ENCODE measurements around the gene SPIRE1.
"Not testable (repeated sequence)": the region's sequence is repeated elsewhere in the genome, so short reads cannot be mapped to it uniquely, and the experiment has no call there.

Gene SPIRE1

GRCh38 chr18:12485479-12486105, 172.3 kb downstream of the SPIRE1 start:
- no peak for DNase-seq (ENCODE audit: low read depth in 2 of 2)

- DNase-seq (ENCODE audit: low read depth in 2 of 2): not testable (repeated sequence)
Measured at GRCh38 chr18:12481915-12482314, 176.0 kb downstream of the SPIRE1 start.

GRCh38 chr18:12479982-12480381, 177.9 kb downstream of the SPIRE1 start:
- DNase-seq (ENCODE audit: low read depth in 2 of 2): no peak

DNA sequence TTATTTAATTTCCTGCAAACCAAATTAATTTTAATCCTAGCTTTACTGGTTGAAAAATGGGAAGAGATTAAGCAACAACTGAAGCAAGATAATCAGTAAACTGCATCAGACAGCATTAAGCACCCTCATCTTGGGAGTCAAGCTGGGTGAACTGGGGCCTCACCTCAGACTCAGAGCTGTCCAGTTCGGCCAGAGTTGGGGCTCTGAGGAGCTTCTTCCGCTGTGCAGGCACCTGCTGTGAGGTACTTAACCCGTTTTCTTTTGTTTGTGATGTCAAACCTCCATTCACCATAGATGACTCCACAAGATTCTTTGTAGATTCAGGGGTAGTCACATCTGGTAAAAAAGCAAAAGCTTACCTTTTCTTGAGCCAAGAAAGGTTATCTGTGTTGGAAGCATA, 178.4 kb downstream of the SPIRE1 start:
- DNase-seq (ENCODE audit: low read depth in 2 of 2): no peak

DNA sequence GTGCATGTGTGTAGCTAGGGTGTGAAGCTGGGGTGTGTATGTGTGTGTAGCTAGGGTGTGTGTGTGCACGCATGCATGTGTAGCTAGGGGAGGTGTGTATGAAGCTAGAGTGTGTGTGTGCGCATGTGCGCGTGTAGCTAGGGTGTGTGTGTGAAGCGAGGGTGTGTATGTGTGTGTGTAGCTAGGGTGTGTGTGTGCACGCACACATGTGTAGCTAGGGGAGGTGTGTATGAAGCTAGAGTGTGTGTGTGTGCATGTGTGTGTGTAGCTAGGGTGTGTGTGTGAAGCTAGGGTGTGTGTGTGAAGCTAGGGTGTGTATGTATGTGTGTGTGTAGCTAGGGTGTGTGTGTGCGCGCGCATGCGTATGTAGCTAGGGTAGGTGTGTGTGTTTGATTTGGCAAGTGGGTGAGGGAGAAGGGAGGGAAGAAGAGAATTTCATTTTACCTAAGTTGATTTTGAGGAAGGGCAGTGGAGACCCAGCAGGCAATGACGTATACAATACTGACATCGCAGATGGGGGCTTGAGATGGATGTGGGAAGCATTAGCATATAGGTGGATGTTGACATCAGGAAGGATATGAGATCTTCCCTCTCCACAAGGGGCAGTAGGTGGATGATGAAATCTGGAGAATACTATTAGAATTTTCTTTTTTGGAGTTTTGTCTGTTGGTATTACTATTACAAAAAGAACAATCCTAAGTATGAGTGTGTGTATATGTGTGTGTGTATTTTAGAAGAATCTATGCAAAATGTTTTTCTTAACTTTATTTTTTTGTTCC, 179.4 kb downstream of the SPIRE1 start:
- no peak for DNase-seq (ENCODE audit: low read depth in 2 of 2)

DNA sequence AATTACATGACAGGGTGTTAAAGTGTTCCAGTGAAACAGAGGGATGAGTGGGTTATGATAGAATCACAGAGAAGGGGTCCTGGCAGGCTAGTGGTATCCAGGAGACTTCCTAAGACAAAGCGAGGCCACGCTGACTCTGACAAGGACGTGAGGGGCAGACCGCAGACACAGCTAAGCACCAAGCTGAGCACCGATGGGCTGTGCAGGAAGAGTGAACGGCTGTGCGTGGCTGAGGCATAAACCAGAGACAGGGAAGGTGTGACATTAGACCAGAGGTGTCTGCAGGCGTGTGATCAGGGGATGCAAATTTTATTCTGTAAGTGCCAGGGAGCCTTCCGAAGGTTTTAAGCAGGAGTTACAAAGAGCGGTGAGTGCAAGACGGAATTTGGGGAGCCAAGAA, 180.3 kb downstream of the SPIRE1 start:
- DNase-seq (ENCODE audit: low read depth in 2 of 2): no peak

DNA sequence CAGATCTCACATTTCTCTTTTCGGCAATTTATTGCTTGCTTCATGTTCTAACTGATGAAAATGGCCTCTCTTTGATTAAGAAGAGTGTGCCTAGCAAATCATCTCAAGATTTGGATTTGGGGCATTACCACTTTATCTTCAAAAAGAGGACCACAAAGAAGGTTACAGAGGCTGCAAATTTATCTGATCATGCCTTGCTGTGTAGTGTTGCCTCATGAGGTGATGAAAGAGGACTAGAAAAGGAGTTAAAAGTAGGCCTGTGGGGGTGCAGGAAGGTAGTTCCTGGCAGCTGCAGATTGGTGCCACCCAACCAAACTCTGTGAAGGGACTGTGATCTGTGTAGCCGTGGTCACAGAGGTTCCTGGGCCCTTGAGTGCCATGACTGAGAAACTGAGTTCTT, 181.0 kb downstream of the SPIRE1 start:
- DNase-seq (ENCODE audit: low read depth in 2 of 2): no peak

- no peak for DNase-seq (ENCODE audit: low read depth in 2 of 2)
Measured at GRCh38 chr18:12474876-12475275, 183.0 kb downstream of the SPIRE1 start.

DNA sequence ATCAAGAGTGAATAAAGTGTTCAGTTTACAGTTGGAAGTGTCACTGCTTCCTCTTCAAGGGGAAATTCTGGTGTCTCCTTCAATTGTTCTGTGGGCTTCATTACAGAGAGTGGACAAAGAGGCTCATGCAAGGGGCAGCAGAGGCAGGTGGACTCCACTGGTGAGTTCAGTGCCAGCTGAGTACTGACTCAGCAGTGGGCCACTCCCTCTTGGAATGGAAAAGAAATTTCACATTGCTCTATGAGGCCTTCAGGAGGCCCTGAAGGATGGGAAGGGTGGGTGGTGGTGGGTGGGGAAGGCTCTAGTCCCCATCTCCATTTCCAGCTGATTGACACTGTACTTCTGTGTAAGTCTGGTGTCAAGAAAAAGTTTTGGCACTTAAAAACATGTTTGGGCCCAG, 183.8 kb downstream of the SPIRE1 start:
- DNase-seq (ENCODE audit: low read depth in 2 of 2): no peak

DNA sequence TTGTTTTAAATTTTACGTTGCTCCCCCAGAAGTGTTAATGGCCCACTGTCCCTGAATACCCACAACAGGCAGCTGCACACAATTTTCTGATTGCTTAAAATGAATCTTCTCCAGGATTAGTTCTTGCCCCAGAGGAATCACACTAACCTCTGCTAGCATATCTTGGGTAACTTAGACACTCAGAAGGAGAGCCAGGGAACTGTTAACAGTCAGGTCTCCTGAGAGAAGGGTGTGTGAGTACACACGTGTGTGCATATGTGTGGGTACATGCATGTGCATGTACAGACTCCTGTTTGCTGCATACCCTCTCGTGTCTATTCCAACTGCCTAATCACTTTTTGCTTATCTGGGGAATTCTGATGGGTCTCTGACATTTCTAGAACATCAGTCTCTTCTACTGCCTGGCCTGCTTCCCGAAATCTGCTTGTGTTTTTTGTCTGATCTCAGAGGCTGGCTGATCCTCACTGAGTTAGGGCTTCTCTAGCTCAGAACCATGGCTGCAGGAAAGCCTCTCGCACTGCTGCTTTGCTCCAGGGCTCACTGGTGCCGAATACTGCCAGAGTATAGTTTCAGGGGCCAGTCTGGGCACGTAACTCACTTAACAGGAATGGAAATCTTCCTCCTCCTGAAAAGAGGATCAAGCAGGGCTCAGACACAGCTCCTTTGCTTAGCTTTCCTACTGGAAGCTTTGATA, 187.4 kb downstream of the SPIRE1 start:
- DNase-seq (ENCODE audit: low read depth in 2 of 2): no peak

DNA sequence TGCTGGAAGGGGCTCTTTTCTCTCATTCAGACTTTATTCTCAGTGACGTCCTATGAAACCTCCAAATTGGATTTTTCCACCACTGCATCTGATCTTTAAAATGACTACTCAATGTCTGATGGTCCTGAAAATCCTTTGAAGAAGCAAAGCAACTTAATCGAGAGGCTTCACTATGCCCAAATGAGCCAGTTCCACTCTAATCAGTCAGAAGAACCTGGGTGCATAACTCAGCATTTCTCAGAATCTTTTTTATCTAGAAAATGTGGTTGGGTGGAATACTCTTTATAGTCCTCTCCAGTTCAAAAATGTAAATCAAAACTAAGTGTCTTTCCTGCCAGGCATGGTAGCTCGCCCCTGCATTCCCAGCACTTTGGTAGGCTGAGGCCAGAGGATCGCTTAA, 189.5 kb downstream of the SPIRE1 start:
- no peak for DNase-seq (ENCODE audit: low read depth in 2 of 2)

DNA sequence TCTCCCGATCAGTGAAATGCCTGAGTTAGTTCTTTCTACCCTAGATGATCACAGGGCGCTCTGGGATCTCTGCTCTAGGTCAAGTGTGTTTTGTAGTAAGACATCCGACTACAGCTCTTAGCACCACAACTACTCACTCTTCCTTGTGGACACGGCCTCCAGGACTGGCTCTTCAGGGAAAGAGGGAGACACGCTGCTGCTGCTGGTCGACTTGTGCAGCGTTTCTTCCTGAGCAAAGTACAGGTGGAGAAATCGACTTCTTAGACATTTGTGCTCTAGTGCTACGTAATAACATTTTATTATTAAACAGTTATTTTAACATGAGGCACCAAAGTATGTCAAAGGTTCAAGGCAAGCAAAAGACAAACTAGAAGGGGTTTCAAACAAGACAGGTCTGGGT, 193.2 kb downstream of the SPIRE1 start:
- DNase-seq (ENCODE audit: low read depth in 2 of 2): no peak

DNA sequence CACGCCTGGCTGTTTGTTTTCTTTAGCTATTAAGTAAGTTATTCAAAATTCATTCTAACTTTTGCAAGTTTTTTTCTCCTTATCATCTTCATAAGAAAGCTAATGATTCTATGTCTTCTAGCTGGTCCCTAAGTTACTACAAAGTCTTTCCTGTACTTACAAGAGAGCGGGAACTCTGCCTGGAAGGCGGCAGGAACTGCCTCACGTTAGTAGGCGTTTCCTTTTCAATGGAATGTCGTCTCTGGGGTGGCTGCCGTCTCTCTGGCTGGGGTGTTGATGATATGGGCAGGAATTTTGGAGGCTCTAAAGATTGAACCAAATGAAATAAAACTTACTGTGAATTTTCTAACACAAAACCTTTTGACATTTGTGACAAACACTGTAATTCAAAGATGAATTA, 194.7 kb downstream of the SPIRE1 start:
- no peak for DNase-seq (ENCODE audit: low read depth in 2 of 2)

DNA sequence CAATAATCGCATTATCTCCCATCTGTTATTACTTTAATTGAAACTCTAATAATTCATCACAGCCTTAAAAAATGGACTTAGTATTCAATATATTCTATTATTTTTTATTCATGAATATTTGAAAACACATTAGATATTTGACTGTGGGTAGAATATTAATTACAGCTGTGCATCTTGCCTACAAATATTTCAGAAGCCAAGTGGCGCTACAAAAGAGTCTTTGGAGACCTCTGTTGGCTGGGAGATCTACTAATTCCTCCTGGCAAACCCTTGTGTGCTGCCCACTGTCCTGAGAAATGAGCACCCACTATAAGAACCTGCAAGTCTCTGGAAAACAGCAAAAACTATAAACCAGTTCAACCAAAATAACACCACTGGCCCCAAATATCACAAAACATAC, 195.7 kb downstream of the SPIRE1 start:
- DNase-seq (ENCODE audit: low read depth in 2 of 2): no peak

- DNase-seq (ENCODE audit: low read depth in 2 of 2): no peak
Measured at GRCh38 chr18:12461326-12461725, 196.6 kb downstream of the SPIRE1 start.

DNA sequence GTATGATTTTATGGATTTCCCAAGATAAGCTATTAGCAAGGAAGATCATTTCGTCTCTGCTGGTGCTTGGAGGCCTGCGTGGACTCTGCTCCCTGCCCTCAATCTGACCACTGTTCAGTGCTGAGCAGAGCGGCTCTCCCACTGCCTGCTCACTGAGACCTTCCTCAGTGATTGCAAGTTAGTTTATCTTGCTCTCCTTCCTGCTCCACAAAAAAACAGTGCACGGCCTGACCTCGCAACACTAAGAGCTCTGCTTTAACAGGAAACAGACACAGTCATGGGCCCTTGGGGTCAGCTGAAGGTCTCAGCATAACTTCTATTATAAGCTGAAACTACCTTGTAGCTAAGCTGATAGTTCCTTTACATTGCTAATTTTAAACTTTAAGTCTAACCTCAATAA, 197.0 kb downstream of the SPIRE1 start:
- no peak for DNase-seq (ENCODE audit: low read depth in 2 of 2)

- no peak for DNase-seq (ENCODE audit: low read depth in 2 of 2)
Measured at GRCh38 chr18:12458771-12459170, 199.1 kb downstream of the SPIRE1 start.

DNA sequence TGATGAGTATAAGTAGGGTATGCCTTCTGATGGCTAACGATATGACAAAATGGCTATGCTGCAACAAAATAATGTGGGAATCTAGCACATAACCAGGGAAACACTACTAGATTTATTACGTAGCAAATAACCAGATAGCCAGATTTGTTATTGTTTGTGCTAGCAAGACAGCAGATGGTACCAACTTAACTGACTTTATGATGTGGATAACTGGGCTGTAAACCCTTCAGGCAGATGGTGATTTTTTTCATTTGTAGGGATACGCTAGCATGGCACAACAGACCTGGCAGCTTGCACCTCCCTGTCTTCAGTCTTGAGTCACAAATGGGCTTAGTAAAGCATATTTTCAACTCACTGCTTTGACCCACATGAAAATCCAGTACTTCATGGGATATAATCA, 201.5 kb downstream of the SPIRE1 start:
- DNase-seq (ENCODE audit: low read depth in 2 of 2): no peak

DNA sequence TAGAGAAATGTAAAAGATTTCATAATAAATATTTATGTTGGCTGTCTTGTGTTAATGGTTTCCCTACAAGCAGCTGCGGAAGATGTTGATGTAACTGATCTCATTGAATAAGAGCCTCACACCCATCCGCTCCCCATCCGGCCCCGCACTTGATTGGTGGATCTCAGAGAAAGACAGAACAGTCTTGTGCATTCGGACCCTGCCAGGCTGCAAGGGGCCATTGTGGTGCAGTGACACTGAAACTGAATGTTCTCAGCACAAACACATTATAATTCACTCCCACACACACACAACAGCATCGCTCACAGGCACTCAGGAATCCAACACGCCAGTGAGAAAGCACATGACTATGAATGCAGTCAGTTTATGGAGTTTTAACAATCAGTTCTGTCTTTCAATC, 202.4 kb downstream of the SPIRE1 start:
- no peak for DNase-seq (ENCODE audit: low read depth in 2 of 2)

DNA sequence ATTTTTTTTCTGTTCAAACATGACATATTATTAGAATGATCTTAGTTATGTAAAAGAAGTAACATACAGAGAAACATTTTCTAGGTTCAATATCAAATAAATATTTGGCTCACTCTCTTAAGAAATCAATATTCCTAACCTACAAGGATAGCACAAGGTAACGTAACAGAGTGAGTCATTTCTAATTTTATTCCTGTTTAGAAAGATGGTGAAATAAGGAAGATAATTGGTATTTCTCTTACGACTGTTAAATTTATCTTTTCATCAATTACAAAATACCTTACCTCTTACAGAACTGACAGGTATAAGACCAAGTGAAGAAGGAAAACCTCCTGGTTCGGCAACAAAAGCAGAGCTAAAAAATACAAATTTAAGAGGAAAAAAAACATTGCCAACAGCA, 205.1 kb downstream of the SPIRE1 start:
- DNase-seq (ENCODE audit: low read depth in 2 of 2): no peak

GRCh38 chr18:12451428-12451827, 206.5 kb downstream of the SPIRE1 start:
- DNase-seq (ENCODE audit: low read depth in 2 of 2): no peak

GRCh38 chr18:12449051-12449785, 208.7 kb downstream of the SPIRE1 start:
- DNase-seq (ENCODE audit: low read depth in 2 of 2): no peak
